GM12878 (cell line): Measurements from ENCODE around the gene SLMAP. TPM values are rescaled to one million over a fixed set of nuclear protein-coding genes. Genes with fewer than 3 reads are reported as not detected.

Experiments
- ATAC-seq: fragments of 200-7000 bp; cut with Tn5 transposase; 3 replicates; pipeline ENCODE4 v1.9.1; 2020; ENCODE audit warnings: mild to moderate bottlenecking, moderate library complexity
- BruUV-seq: library from RNA; stranded (reverse); fragments of 400-500 nt; replicated peaks from 2 replicates; lab custom pipeline; 2021; lab: Mats Ljungman, UMichigan
- CTCF ChIA-PET: fragments of 300-600 bp; sonication (Branson Sonifier 250); formaldehyde crosslinking; extraction: SDS; loops from one replicate; lab custom pipeline; 2021; ENCODE audit warnings: inconsistent platforms; lab: Yijun Ruan, JAX
- POLR2A ChIA-PET: fragments of 350-600 bp; formaldehyde crosslinking; extraction: SDS; loops from one replicate; lab custom pipeline; 2021; ENCODE audit warnings: inconsistent platforms; lab: Charles Lee
- RAD21 ChIA-PET: fragments of 300-600 bp; sonication (Branson Sonifier 250); formaldehyde crosslinking; loops from one replicate; lab custom pipeline; 2023; ENCODE audit warnings: antibody characterized with exemption; ENCODE audit not compliant: unreplicated experiment; lab: Charles Lee
- SMC1A ChIA-PET: fragments of 300-600 bp; sonication (Branson Sonifier 250); formaldehyde crosslinking; loops from one replicate; lab custom pipeline; 2023; ENCODE audit not compliant: unreplicated experiment, uncharacterized antibody; lab: Charles Lee
- DNase-seq: peaks from one replicate; pipeline ENCODE4 v3.0.0-alpha.2; 2011; ENCODE audit warnings: low read depth, low spot score
- FAIRE-seq: peaks from 3 replicates; lab custom pipeline; 2011; peaks lifted over from hg19 to GRCh38; lab: Jason Lieb, UNC
- H2AFZ ChIP-seq: 2 replicates; pipeline ENCODE4 v1.6.0; 2011; ENCODE audit warnings: low read depth, low read length, control low read depth; ENCODE audit not compliant: control insufficient read depth
- H3K27ac ChIP-seq: 2 replicates; pipeline ENCODE4 v1.5.1; 2011; ENCODE audit warnings: control low read depth; ENCODE audit not compliant: control insufficient read depth, insufficient read depth
- H3K27me3 ChIP-seq, 2 experiments: replicated peaks in 1 of 2; 2 replicates each; pipeline versions ENCODE4 v1.6.0 to v1.6.1; 2011; ENCODE audit warnings: low read length in 1 of 2; ENCODE audit not compliant: control insufficient read depth in 2 of 2, insufficient read depth in 2 of 2
- H3K36me3 ChIP-seq, 2 experiments: 2 replicates each; pipeline ENCODE4 v1.5.1; 2011; ENCODE audit warnings: low read length in 1 of 2; ENCODE audit not compliant: control insufficient read depth in 2 of 2, insufficient read depth in 2 of 2
- H3K4me1 ChIP-seq: 2 replicates; pipeline ENCODE4 v1.6.1; 2011; ENCODE audit warnings: mild to moderate bottlenecking, low read length, moderate library complexity, mixed read lengths; ENCODE audit not compliant: control insufficient read depth, insufficient read depth
- H3K4me2 ChIP-seq: 2 replicates; pipeline ENCODE4 v1.6.0; 2011; ENCODE audit warnings: control low read depth; ENCODE audit not compliant: control insufficient read depth, insufficient read depth
- H3K4me3 ChIP-seq: fragments of 200-600 bp; sonication (generic); 2 replicates; pipeline ENCODE4 v1.5.1; 2016
- H3K79me2 ChIP-seq: 2 replicates; pipeline ENCODE4 v1.6.0; 2011; ENCODE audit warnings: low read length; ENCODE audit not compliant: control insufficient read depth, insufficient read depth
- H3K9ac ChIP-seq: 2 replicates; pipeline ENCODE4 v1.8.0; 2011; ENCODE audit warnings: low read length, control low read depth, mixed read lengths; ENCODE audit not compliant: control insufficient read depth, insufficient read depth
- H3K9me3 ChIP-seq: replicated peaks from 3 replicates; pipeline ENCODE4 v1.5.1; 2011; ENCODE audit warnings: mild to moderate bottlenecking, low read length; ENCODE audit not compliant: control insufficient read depth, insufficient read depth
- H4K20me1 ChIP-seq: 2 replicates; pipeline ENCODE4 v1.6.0; 2011; ENCODE audit not compliant: control insufficient read depth, insufficient read depth
- CHD2 ChIP-seq: IDR thresholded peaks from 2 replicates; pipeline ENCODE4 v1.6.1; 2011; ENCODE audit warnings: low read depth, low read length, improper control_type of control experiment, borderline replicate concordance
- EED ChIP-seq: sonication (generic); IDR thresholded peaks from 2 replicates; pipeline ENCODE4 v1.6.1; 2016; ENCODE audit warnings: antibody characterized with exemption, low read depth
- GABPA ChIP-seq: IDR thresholded peaks from 2 replicates; pipeline ENCODE4 v1.6.1; 2014; ENCODE audit warnings: antibody characterized with exemption, low read depth, mild to moderate bottlenecking, inconsistent platforms
- HDAC2 ChIP-seq: fragments of 200-600 bp; sonication (generic); IDR thresholded peaks from 2 replicates; pipeline ENCODE4 v1.6.1; 2017
- HDAC6 ChIP-seq: fragments of 200-600 bp; sonication (generic); IDR thresholded peaks from one replicate; pipeline ENCODE4 v1.8.0; 2017; ENCODE audit warnings: antibody characterized with exemption; ENCODE audit not compliant: unreplicated experiment
- JUNB ChIP-seq: IDR thresholded peaks from 2 replicates; pipeline ENCODE4 v1.6.1; 2016; ENCODE audit warnings: antibody characterized with exemption, mild to moderate bottlenecking
- KAT2A ChIP-seq: conservative IDR thresholded peaks from 2 replicates; pipeline ENCODE4 v1.6.1; 2011; ENCODE audit warnings: low read depth, low read length; ENCODE audit not compliant: control insufficient read depth
- NR2C1 ChIP-seq: fragments of 450-650 bp; IDR thresholded peaks from 2 replicates; pipeline ENCODE4 v1.6.1; 2017; ENCODE audit warnings: antibody characterized with exemption, mild to moderate bottlenecking, moderate library complexity
- NR2C2 ChIP-seq: IDR thresholded peaks from 2 replicates; pipeline ENCODE4 v1.6.1; 2011; ENCODE audit warnings: borderline replicate concordance, low read depth; ENCODE audit not compliant: control insufficient read depth, insufficient read length
- RAD21 ChIP-seq: IDR thresholded peaks from 2 replicates; pipeline ENCODE4 v1.6.1; 2011; ENCODE audit warnings: mild to moderate bottlenecking, low read depth, low read length, moderate library complexity; ENCODE audit not compliant: insufficient read depth
- RB1 ChIP-seq: fragments of 450-650 bp; formaldehyde crosslinking; IDR thresholded peaks from 2 replicates; pipeline ENCODE4 v1.6.1; 2017; ENCODE audit warnings: mild to moderate bottlenecking, borderline replicate concordance
- SMAD5 ChIP-seq: IDR thresholded peaks from 2 replicates; pipeline ENCODE4 v1.6.1; 2016; ENCODE audit warnings: antibody characterized with exemption, low read depth
- SRF ChIP-seq, 2 experiments: IDR thresholded peaks; 2 replicates each; pipeline ENCODE4 v1.6.1; 2011; ENCODE audit warnings: low read depth in 2 of 2, low read length in 2 of 2, mild to moderate bottlenecking in 1 of 2, moderate library complexity in 1 of 2
- STAT1 ChIP-seq: fragments of 450-650 bp; conservative IDR thresholded peaks from 2 replicates; pipeline ENCODE4 v1.6.1; 2014; ENCODE audit warnings: antibody characterized with exemption, mild to moderate bottlenecking
- SUZ12 ChIP-seq: fragments of 200-600 bp; sonication (generic); IDR thresholded peaks from one replicate; pipeline ENCODE4 v1.6.1; 2018; ENCODE audit warnings: antibody characterized with exemption, mild to moderate bottlenecking; ENCODE audit not compliant: unreplicated experiment
- YY1 ChIP-seq: IDR thresholded peaks from 2 replicates; pipeline ENCODE4 v1.6.1; 2011; ENCODE audit warnings: low read depth, mild to moderate bottlenecking, low read length
- ZNF384 ChIP-seq: IDR thresholded peaks from 2 replicates; pipeline ENCODE4 v1.6.1; 2012; ENCODE audit warnings: low read depth, mild to moderate bottlenecking, low read length, improper control_type of control experiment, borderline replicate concordance
- ZNF622 ChIP-seq: fragments of 450-650 bp; IDR thresholded peaks from 2 replicates; pipeline ENCODE4 v1.6.1; 2017; ENCODE audit warnings: mild to moderate bottlenecking, inconsistent platforms
- WGBS: methylation state at CpG from one replicate; pipeline ENCODE4 v1.1.6; 2016; ENCODE audit warnings: low lambda C conversion rate; ENCODE audit not compliant: insufficient replicate concordance, insufficient coverage; ENCODE audit errors: missing lambda C conversion rate; 5-methylcytosine and 5-hydroxymethylcytosine counted together
- in situ Hi-C: fragments of 300-500 bp; cut with MboI; formaldehyde crosslinking; loops from 9 replicates; pipeline ENCODE4 v1.14.3; 2018; ENCODE audit warnings: mixed read lengths
- intact Hi-C: fragments of 100-400 bp; cut with micrococcal nuclease; formaldehyde crosslinking; loops from one replicate; pipeline ENCODE4 v1.14.2; 2022; ENCODE audit not compliant: unreplicated experiment
- polyA plus RNA-seq, 11 experiments: library from polyadenylated mRNA; depleted of rRNA in 4 of 11; unstranded in 6 of 11; stranded (reverse) in 5 of 11; fragments of >200 nt; fragmentation: Nextera tagmentation in 4 of 11; fragmentation: Illumina TruSeq in 1 of 11; extraction: Ambion mirVana in 4 of 11; extraction: Trizol in 1 of 11; gene quantifications; 1 replicate in 1 of 11; 2 replicates in 10 of 11; pipeline versions ENCODE4 v1.2.1 to v1.2.3, GENCODE V29; 2011 to 2016; ENCODE audit warnings: inconsistent platforms in 2 of 11, missing spikeins in 2 of 11, low read depth in 1 of 11
- total RNA-seq, 4 experiments: library from RNA; depleted of rRNA in 3 of 4; stranded (reverse); fragments of >200 nt in 3 of 4; fragmentation: Illumina TruSeq in 1 of 4; extraction: Trizol in 1 of 4; gene quantifications; 2 replicates each; pipeline versions ENCODE4 v1.2.1 to v1.2.3, GENCODE V29; 2013 to 2021

The SLMAP gene
- total and polyA plus RNA-seq, 10 of the 15 experiments (the other 5 are each of a cell fraction or from before 2014, with no cell fraction given): 8.3 to 43.8 (median 26.4) TPM

- Histone ChIP-seq H3K4me3 (no peak overlapping the region), H3K4me2 (no peak overlapping the region), H3K9ac (no peak overlapping the region), H3K27me3 (no peaks in the 10 kb centered on the region), H4K20me1 (no peaks in the 10 kb centered on the region), H3K4me1 (no peaks in the 10 kb centered on the region), H2AFZ (no peak overlapping the region), H3K27ac (no peak overlapping the region), H3K36me3 (no peaks in the 10 kb centered on the region), H3K79me2 (no peaks in the 10 kb centered on the region), H3K9me3 (no peaks in the 10 kb centered on the region)
- ATAC-seq: no peak
- TF ChIP-seq SMAD5: no peak
- FAIRE-seq: no peak
- BruUV-seq: no TSS peak
- ChIA-PET POLR2A (no interaction called here), RAD21 (no interaction called here), SMC1A (no interaction called here), CTCF (no interaction called here)
- intact Hi-C loops: no loop called here
- in situ Hi-C loops: no loop called here
- WGBS: 47% methylated on average over 3 of the region's 3 CpGs
- DNase-seq: no peak
Measured at GRCh38 chr3:57730682-57731081, 25.4 kb upstream of the SLMAP start.

DNA sequence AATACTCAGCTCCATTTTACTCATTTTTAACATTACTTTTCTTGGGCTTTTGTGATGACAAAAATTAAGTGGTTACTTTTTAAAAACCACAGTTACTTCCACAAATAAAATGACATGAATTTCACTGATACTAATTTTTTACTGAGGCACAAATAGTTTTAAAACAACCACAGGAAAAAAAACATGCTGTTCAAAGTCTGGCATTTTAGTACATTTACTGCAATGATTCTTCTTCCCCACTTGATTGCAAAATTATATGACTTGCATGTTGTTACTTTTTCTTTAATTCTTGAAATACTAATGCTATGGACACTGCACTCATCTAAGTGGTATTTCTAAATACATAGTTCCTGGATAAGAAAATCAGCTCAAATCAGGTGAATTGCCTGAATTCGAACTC, 24.8 kb upstream of the SLMAP start:
- Histone ChIP-seq H3K36me3 (no peaks in the 10 kb centered on the region), H3K4me2 (no peak overlapping the region), H3K79me2 (no peaks in the 10 kb centered on the region), H3K4me1 (no peaks in the 10 kb centered on the region), H2AFZ (no peak overlapping the region), H3K27me3 (no peaks in the 10 kb centered on the region), H4K20me1 (no peaks in the 10 kb centered on the region), H3K4me3 (no peak overlapping the region), H3K9me3 (no peaks in the 10 kb centered on the region), H3K9ac (no peak overlapping the region), H3K27ac (no peak overlapping the region)
- CTCF ChIA-PET: no interaction called here
- DNase-seq (no peak), FAIRE-seq (no peak), ATAC-seq (no peak)
- in situ Hi-C loops (no loop called here), intact Hi-C loops (no loop called here)
- WGBS: 68% methylated on average over 1 of the region's 1 CpG
- RAD21 ChIA-PET: no interaction called here
- no peak for TF ChIP-seq SUZ12
- no peak for TF ChIP-seq NR2C1
- no peak for TF ChIP-seq HDAC2
- TF ChIP-seq ZNF622: no peak
- TF ChIP-seq RAD21: no peak
- TF ChIP-seq NR2C2: no peak
- no peak for TF ChIP-seq GABPA
- TF ChIP-seq KAT2A: no peak
- no peak for TF ChIP-seq EED
- no peak for TF ChIP-seq SRF (IDR thresholded peaks at IDR 0.05; ENCODE audit: low read depth in 2 of 2, low read length in 2 of 2)
- TF ChIP-seq JUNB: no peak
- no peak for TF ChIP-seq YY1
- TF ChIP-seq CHD2: no peak
- TF ChIP-seq ZNF384: no peak
- TF ChIP-seq HDAC6: no peak
- no peak for TF ChIP-seq STAT1
- no peak for TF ChIP-seq RB1
- POLR2A ChIA-PET: no interaction called here
- SMC1A ChIA-PET: interaction anchor here (1.0 kb wide), 1 partner anchor 17 kb away, joined by 3 read pairs; no protein-coding TSS in a partner anchor
- BruUV-seq: no TSS peak
